HG03045 (cell line): ENCODE results near the gene PDXK.
"Not testable (repeated sequence)": the region's sequence is repeated elsewhere in the genome, so short reads cannot be mapped to it uniquely, and the experiment has no call there.

Experiments used
- ATAC-seq: cut with Tn5 transposase; IDR thresholded peaks from one replicate; pipeline ENCODE4 v1.9.1; 2021; ENCODE audit warnings: mild to moderate bottlenecking, moderate library complexity; ENCODE audit not compliant: unreplicated experiment

PDXK gene

DNA sequence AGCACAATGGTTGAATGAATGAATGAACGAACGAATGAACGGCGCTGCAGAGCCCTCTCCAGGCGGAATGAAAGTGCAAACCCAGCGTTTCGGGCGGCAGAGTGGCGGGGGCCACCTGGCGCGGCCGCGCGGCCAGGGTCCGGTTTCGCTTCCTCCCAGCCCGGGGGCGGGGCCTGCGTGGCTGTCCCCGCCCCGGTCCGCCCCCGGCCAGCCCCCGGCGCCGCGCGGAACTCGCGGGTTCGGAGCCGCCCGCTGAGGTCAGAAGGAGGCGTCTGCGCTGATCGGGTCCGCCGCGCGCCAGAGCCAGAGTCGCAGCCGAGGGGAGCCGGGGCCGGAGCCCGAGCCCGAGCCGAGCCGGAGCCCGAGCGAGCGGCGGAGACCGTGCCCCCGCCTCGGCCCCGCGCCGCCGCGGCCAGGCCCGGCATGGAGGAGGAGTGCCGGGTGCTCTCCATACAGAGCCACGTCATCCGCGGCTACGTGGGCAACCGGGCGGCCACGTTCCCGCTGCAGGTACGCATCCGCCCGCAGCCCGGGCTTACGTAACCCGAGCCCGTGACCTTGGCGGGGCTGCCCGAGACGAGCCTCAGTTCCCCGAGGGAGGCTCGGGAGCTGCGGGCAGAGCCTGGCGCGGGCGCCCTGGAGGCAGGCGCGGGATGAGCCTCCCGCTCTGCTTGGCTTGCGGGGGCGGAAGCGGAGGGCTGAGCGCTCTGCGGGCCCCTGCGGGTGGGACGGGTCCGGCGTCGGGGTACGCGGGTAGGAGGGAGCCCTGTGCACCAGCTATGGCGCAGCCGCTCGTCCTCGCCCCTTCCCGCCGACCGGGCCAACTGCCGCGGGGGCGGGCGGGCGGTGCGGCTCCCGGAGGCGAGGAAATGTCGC, at the start of gene PDXK:
Gene PDXK (plus strand): TSS at position 258 of the 876 bp plus-strand sequence. CDS start 166 bp downstream, at position 424.
- peak; percentile 63 for ATAC-seq

DNA sequence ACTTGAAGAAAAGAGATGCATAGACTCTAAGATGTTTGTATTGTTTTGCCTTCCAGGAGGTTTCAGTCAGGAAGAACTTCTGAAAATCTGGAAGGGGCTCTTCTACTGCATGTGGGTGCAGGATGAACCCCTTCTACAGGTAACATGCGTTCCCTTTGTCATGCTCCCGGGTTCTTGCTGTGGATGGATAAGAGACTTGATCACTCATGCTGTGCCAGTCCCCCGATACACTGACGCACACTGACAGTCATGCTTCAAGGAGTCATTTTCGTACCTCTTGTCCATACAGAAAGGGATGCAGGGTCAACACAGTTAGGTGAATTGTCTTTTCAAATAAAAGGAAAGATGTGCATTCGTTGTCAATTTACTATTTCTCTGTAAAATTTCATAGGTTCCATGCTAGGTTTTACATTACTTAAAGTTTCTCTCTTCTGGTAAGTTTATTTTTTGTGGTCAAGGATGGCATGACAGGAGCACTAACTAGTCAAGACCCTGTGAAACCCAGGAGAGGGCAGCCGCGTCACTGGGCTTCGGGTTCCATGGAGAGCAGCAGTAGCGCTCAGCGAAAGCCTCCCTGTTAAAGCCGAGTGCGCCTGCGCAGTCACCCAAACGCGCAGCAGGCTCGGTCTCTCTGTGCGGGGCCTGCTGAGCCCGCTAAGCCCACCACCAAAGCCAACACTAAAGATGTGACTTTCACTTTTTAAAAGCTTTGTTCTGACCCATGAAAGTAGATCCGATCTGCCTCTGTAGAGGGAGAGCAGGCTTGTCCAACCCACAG, 48.9 kb upstream of the PDXK start:
- no peak for ATAC-seq

DNA sequence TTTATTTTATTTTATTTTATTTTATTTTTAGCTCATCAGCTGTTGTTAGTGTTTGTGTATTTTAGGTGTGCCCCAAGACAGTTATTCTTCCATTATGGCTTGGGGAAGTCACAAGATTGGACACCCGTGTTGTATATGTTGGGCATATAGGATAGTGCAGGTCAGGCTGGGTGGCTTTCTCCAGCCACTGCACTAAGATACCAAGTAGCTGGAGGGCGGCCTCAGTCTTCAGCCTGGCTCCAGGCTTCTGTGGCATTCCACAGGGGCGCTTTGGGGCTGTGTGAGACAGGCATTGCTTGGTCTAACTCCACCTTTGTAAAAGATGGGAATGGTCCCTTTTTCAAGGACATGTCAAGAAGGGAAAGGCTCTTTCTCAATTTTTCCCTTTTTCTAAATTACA, 43.1 kb upstream of the PDXK start:
- no peak for ATAC-seq

DNA sequence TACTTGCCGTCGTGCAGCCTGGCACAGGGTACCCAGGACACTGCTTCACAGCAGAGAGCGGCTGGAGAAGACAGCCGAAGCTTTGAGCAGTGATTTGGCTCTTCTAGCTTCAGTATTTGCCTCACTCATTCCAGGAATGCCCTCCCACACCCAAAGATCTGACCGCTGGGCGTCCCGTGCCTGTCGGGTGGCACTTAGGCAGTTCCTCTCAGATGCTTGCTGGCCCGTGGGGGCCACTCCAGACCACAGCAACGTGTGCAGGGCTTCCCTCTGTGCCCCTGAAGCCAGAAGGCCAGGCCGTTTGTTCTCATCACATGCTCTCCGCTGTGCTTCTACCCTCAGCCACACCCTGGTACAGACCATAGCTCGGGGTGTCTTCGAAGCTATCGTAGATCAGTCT, 42.5 kb upstream of the PDXK start:
- ATAC-seq = no peak

DNA sequence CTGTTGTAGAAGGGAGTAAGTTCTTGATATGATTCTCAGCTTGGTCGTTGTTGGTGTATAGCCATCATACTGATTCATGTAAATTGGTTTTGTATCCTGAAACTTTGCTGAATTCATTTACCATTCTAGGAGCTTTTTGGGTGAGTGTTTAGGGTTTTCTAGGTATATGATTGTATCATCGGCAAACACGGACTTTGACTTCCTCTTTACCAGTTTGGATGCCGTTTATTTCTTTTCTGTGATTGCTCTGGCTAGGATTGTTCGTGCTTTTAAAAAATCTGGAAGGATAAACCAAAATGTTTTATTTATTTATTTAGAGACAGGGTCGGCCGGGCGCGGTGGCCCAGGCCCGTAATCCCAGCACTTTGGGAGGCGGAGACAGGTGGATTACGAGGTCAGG, 39.0 kb upstream of the PDXK start:
- no peak for ATAC-seq

DNA sequence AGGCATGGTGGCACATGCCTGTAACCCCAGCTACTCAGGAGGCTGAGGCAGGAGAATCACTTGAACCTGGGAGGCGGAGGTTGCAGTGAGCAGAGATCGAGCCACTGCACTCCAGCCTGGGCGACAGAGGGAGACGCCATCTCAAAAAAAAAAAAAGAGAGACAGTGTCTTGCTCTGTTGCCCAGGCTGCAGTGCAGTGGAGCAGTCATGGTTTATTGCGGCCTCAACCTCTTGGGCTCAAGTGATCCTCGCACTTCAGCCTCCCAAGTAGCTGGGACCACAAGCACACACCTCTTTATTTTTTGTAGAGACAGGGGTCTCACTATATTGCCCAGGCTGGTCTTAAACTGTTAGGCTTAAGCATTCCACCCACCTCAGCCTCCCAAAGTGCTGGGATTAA, 38.5 kb upstream of the PDXK start:
- not testable (repeated sequence) for ATAC-seq

DNA sequence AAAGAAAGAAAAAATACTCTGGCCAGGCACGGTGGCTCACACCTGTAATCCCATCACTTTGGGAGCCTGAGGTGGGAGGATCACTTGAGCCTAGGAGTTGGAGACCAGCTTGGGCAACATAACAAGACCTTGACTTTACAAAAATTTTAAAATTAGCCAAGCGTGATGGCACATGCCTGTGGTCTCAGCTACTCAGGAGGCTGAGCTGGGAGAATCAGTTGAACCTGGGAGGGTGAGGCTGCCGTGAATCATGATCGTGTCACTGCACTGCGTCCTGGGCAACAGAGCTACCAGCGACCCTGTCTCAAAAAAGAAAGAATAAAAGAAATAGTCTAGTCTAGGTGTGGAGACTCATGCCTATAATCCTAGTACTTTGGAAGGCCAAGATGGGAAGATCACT, 37.3 kb upstream of the PDXK start:
- ATAC-seq = no peak

DNA sequence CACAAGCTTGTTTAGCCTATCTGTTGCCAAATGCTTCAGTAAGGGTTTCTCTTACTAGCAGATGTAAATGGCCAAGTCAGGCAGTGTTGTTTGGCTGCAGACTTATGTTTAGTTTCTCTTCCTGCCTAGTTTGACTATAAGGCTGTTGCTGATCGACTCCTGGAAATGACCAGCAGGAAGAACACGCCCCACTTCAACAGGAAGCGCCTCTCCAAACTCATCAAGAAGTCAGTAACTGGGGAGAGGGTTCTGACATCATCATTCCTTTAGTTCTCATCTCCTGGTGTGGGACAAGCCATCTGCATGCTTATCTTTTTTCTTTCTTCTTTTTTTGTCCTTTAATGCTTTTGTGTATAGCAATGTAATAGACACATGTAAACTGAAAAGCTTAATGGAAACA, 34.5 kb upstream of the PDXK start:
- ATAC-seq = no peak

DNA sequence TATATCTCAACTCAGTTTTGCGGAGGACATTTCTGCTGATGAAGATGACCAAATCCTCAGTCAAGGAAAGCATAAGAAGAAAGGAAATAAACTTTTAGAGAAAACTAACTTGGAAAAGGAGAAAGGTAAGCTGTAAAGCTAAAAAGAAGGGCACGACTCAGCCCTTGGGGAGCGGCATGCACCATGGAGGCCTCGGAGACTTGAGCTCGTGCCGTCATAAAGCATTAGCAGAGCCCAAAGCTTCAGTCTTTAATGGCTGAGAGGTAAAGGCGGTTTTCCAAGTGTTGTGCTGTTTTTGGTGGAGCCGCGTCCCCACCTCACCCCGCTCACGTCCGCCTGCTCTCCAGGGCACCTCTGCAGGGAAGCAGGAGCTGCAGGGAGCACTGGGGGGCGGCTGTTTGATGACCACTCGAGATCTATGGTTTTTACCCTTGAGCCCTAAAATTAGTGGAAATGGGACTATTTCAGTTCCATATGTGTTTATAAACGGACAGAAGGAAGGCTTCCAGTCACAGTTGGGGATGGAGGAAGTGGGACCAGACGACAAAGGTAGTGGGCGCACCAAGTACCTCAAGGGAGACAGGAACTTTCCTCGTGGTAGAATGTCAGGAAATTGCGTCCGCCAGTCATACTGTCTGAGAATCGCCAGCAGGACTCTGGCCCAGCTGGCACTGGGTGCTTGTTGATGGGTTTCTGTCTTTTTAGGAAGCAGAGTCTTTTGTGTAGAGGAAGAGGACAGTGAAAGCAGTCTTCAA, 31.9 kb upstream of the PDXK start:
- ATAC-seq = no peak

DNA sequence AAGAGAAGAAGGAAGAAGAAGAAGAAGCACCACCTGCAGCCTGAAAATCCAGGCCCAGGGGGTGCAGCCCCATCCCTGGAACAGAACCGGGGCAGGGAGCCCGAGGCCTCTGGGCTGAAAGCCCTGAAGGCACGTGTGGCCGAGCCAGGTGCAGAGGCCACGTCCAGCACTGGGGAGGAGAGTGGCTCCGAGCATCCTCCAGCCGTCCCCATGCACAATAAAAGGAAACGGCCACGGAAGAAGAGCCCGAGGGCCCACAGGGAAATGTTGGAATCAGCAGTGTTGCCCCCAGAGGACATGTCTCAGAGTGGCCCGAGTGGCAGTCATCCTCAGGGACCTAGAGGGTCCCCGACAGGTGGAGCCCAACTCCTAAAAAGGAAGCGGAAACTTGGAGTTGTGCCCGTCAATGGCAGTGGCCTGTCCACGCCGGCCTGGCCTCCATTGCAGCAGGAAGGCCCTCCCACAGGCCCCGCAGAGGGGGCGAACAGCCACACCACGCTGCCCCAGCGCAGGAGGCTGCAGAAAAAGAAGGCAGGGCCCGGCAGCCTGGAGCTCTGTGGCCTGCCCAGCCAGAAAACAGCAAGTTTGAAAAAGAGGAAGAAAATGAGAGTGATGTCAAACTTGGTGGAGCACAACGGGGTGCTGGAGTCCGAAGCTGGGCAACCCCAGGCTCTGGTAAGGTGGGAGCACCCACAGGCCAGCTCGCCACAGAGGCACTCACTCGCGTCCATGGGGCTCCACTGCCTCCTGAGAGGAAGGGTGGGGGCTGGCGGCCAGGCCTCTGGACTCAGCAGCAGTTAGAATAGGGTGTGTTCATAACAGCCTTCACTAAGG, 31.1 kb upstream of the PDXK start:
- ATAC-seq = no peak

DNA sequence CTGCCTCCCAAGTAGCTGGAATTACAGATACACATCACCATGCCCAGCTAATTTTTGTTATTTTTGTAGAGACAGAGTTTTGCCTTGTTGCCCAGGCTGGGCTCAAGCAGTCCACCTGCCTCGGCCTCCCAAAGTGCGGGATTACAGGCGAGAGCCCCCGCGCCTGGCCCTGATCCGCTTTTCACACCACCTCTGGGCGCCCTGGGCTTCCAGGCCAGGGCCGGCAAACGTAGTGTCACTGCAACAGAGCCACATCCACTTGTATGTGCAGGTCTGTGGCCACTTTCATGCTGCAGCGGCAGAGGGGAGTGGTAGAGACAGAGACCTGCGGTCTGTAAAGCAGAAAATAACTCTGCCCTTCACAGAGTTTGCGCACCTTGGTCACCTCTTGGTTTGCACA, 30.0 kb upstream of the PDXK start:
- no peak for ATAC-seq

DNA sequence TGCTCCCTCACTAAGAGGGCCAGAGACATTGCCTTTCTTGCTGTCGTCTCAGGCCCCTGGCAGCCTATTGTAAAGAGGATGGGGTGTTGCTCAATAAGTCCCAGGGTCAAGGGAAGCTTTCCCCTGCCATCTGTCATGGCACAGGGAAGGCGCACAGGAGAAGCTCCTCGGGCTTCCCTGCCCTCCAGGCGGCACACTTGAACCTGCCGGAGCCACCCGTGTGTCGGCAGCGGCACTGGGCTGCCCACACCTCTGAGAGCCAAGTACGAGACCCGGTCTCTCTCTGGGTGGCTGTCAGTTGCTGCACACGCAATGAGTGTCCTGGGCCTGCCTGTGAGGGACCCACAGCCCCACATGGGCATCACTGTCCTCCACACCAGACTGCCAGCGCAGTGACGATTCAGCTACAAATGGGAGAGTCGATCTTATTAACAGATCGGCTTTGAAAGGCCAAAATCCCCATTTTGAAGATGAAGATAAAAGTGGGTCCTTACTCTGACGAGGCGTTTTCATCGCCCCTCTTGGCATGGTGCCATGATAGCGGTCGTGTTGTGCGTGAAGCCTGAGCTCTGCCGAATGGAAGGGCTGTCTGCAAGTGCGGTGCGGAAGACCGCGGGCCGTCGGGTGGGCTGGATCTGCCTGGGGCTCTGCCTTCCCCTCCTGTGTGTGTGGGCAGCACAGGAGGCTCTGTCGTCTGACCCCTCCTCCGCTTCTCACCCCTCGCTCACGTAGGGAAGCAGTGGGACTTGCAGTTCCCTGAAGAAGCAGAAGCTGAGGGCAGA, 29.2 kb upstream of the PDXK start:
- ATAC-seq = no peak

DNA sequence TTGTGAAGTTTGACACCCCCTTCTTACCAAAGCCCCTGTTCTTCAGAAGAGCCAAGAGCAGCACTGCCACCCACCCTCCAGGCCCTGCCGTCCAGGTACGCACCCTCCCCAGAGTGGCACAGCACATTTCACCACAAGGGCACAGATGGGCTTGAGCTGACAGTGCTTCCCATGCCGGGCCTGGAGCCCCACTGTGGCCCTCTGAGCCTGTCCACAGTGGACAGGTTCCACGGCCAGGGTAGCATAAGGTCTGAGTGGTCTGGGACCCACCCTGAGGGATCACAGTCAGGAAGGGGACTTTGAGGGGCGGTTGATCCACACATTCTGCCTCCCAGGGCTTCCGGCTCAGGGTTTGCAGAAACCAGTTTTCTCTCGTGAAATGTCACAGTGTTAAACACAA, 28.6 kb upstream of the PDXK start:
- ATAC-seq = no peak

DNA sequence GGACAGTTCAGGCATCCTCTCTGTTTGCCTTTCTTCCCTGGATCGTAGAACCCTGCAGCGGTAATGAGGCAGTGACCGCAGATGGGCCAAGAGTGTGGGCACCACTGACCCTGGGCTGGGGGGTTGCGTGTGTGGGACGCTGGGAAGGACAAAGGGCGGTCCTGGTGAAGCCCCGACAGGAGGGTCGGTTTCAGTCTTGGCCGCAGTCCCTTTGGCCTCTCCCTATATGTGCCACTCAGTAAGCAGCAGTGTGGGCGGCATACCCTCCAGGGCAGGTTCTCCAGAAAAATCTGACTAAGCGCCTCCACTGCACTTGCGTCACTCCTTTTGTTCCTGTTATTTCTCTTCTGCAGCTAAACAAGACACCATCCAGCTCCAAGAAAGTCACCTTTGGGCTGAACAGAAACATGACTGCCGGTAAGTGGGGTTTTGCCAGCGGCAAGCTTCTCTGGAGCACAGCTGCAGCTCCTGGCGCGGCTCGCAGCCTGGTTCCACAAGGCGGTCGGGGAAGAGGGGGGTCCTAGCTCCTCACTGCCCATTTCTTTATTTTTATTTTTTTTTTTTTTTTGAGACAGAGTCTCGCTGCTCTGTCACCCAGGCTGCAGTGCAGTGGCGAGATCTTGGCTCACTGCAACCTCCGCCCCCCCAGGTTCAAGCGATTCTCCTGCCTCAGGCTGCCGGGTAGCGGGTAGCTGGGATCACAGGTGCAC, 27.7 kb upstream of the PDXK start:
- ATAC-seq = no peak

DNA sequence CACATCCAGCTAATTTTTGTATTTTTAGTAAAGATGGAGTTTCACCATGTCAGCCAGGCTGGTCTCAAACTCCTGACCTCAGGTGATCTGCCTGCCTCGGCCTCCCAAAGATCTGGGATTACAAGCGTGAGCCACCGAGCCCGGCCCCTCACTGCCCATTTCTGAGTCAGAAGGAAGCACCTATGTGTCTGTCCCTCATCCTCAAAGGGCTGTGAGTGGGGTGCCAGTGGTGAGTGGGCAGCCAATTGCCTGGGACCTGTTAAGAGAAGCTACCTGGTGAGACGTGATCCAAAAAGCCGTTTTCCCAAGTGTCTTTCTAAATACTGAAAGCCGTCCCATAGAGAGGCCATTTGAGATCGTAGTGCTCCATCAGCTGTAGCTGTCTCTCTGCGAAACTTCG, 27.1 kb upstream of the PDXK start:
- no peak for ATAC-seq

DNA sequence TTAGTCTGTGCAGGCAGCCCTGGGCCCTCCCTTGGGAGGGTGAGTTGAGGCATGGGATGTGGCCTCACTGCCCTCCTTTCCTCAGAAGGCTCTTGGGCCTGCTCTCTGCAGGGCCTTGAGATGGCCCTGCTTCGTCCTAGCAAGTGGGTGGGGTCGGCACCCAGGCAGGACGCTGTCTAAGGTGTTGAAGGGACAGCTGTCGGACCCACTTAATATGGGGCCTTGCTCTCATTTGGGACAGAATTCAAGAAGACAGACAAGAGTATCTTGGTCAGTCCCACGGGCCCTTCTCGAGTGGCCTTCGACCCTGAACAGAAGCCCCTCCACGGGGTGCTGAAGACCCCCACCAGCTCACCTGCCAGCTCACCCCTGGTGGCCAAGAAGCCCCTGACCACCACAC, 26.0 kb upstream of the PDXK start:
- ATAC-seq = no peak

DNA sequence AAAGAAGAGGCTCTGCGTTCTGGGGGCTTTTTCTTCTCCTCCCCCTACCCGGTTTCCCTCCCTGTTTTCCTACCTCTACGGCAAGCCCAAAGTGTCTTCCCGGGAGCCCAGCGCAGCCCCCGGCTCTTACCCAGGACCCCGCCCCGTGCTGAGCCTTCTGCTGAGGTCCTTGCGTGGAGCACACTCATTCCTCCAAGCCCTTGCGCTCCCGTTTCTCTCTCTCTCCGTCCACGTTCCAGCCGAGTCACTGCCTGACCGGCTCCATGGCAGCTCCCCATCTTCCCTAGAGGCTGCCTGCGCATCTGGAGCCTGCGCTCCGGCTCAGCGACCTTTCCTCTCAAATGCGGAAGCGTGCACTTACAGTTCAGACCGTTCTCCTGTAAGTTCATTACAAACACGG, 24.9 kb upstream of the PDXK start:
- ATAC-seq = no peak

DNA sequence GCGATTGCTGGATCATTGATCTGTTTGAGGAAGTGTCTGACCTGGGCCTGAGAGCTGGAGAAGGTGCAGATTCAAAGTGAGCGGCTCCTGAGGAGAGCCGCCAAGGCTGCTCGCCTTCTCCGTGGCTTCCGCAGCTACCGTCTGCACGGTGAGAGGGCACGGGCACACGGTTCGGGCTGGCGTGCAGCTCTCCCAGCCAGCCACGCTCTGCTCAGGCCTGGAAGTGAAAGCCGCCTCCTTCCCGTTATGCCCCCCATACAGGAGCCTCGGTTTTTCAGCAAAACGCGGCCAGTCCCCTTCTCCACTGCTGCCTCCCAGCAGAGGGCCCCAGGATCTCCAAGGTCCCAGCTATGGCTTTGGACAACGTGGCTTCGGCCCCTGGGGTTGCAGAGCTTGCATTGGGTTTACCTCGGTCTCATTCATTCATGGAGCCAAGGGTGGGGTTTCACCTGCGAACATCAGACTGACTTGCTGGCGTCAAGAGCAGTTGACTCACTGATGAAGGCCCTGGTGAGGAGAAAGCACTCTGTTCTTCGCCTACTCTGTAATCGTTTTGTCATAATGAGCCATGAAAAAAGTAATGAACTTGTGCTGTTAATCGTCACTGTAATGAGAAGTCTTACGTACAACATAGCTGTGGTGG, 24.4 kb upstream of the PDXK start:
- ATAC-seq = no peak

DNA sequence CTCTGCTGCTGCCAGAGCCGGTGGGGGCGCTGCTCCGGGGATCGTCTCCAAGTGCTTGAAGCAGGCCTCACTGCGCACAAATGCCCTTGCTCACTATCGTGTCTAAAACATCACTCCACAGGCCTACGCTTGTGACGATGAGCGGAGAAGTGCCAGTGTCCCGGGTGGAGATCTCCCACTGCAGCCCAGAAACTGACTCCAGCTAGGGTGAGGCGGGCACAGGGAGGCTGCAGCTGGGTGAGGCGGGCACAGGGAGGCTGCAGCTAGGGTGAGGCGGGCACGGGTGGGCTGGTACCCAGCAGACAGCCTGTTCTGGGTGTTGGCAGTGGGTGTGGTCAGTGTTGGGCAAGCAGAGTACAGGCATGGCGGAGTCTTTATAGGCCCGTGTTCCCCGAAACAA, 22.7 kb upstream of the PDXK start:
- no peak for ATAC-seq
